ENCODE results near the gene AKNAD1. TPM values are rescaled to one million over a fixed set of nuclear protein-coding genes. Genes with fewer than 3 reads are reported as not detected.

The AKNAD1 gene
- total RNA-seq, 2 experiments from 2014 or later = not detected

- Histone ChIP-seq H3K9me2 (ENCODE audit: insufficient read depth, low read length) (no peaks in the 10 kb centered on the region), H4K20me1 (ENCODE audit: insufficient read depth, low read length) (no peaks in the 10 kb centered on the region; the same call in 1 of the 2 replicates), H3K4me2 (ENCODE audit: low read length) (no peak overlapping the region), H3K4me1 (ENCODE audit: insufficient read depth, low read length, poor library complexity, severe bottlenecking) (no peaks in the 10 kb centered on the region), H3K9me3 (ENCODE audit: low read length) (no peaks in the 10 kb centered on the region), H2AFZ (ENCODE audit: low read length) (peak overlapping the region; percentile 15; the same call in 1 of the 2 replicates), H3K4me3 (ENCODE audit: low read depth, low read length, poor library complexity, severe bottlenecking) (no peak overlapping the region), H3K36me3 (ENCODE audit: insufficient read depth, low read length) (no peaks in the 10 kb centered on the region), H3K79me2 (ENCODE audit: insufficient read depth, low read depth, low read length) (no peaks in the 10 kb centered on the region), H3K27ac (ENCODE audit: low read depth, low read length, poor library complexity, severe bottlenecking) (no peak overlapping the region)
- ChIA-PET CTCF (ENCODE audit: unreplicated experiment) (interaction anchor here (1.2 kb wide), 1 partner anchor 284 kb away, joined by 3 read pairs; a partner anchor contains a TSS), POLR2A (interaction anchor here (0.6 to 2.6 kb wide), 5 partner anchors 8 to 1653 kb away, joined by 3 to 9 read pairs (median 4); no protein-coding TSS in a partner anchor)
- no peak for TF ChIP-seq EZH2phosphoT487 (IDR thresholded peaks at IDR 0.05; ENCODE audit: borderline replicate concordance, low read depth, low read length)
- TF ChIP-seq CTCF (conservative IDR thresholded peaks at IDR 0.05; ENCODE audit: low read length) = peak; percentile 92
- no TSS peak for BruUV-seq (replicated peaks)
- DNase-seq (ENCODE audit: low spot score) = peak; percentile 79
- intact Hi-C loops (cut with micrococcal nuclease; ENCODE audit: unreplicated experiment) = loop anchor here (1.0 kb wide), 2 partner anchors 70 to 284 kb away; a partner anchor contains a TSS
Measured at GRCh38 chr1:108828074-108828961, 28.6 kb downstream of the AKNAD1 start.

- Histone ChIP-seq H3K79me2 (ENCODE audit: insufficient read depth, low read depth, low read length) (no peaks in the 10 kb centered on the region), H3K9me2 (ENCODE audit: insufficient read depth, low read length) (no peaks in the 10 kb centered on the region), H3K36me3 (ENCODE audit: insufficient read depth, low read length) (no peaks in the 10 kb centered on the region), H3K27ac (ENCODE audit: low read depth, low read length, poor library complexity, severe bottlenecking) (no peak overlapping the region), H3K4me2 (ENCODE audit: low read length) (no peak overlapping the region), H3K4me1 (ENCODE audit: insufficient read depth, low read length, poor library complexity, severe bottlenecking) (no peaks in the 10 kb centered on the region), H4K20me1 (ENCODE audit: insufficient read depth, low read length) (no peaks in the 10 kb centered on the region; the same call in 1 of the 2 replicates), H2AFZ (ENCODE audit: low read length) (no peak overlapping the region), H3K9me3 (ENCODE audit: low read length) (no peaks in the 10 kb centered on the region), H3K4me3 (ENCODE audit: low read depth, low read length, poor library complexity, severe bottlenecking) (no peak overlapping the region)
- TF ChIP-seq CTCF (conservative IDR thresholded peaks at IDR 0.05; ENCODE audit: low read length) (no peak), EZH2phosphoT487 (IDR thresholded peaks at IDR 0.05; ENCODE audit: borderline replicate concordance, low read depth, low read length) (no peak)
- ChIA-PET POLR2A (interaction anchor here (1.0 to 1.4 kb wide), 2 partner anchors 11 to 70 kb away, joined by 3 read pairs; no protein-coding TSS in a partner anchor), CTCF (ENCODE audit: unreplicated experiment) (no interaction called here)
- no TSS peak for BruUV-seq (replicated peaks)
- DNase-seq (ENCODE audit: low spot score) = no peak
- intact Hi-C loops (cut with micrococcal nuclease; ENCODE audit: unreplicated experiment) = no loop called here
Measured at GRCh38 chr1:108826081-108826635, 30.7 kb downstream of the AKNAD1 start.
